ENCODE results near the gene LIN28B.
A peak's percentile ranks its signal among the peaks of the same experiment; 100 is the strongest.
"Not testable (repeated sequence)": the region's sequence is repeated elsewhere in the genome, so short reads cannot be mapped to it uniquely, and the experiment has no call there.

The LIN28B gene

DNA sequence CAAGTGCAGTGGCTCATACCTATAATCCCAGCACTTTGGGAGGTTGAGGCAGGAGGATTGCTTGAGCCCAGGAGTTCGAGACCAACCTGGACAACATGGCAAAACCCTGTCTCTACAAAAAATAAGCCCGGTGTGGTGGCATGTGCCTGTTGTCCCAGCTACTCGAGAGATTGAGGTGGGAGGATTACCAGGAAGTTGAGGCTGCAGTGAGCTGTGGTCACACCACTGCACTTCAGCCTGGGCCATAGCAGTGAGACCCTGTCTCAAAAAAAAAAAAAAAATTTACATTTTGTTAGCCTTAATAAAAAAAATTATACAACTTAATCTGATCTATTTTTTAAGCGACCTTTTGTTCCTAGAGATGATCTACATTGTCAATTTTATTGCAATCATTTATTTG, 56.6 kb downstream of the LIN28B start:
- not testable (repeated sequence) for DNase-seq (ENCODE audit: low read depth)

DNA sequence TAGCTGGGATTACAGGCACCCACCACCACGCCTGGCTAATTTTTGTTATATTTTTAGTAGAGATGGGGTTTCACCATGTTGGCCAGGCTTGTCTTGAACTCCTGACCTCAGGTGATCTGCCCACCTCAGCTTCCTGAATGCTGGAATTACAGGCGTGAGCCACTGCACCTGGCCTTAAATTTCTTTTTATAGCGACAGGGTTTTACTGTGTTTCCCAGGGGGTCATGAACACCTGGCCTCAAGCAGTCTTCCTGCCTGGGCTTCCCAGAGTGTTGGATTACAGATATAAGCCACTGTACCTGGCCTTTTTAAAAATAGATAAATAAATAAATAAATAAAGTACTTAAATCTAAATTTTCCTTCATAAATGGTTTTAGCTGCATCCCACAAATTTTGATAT, 57.5 kb downstream of the LIN28B start:
- DNase-seq (ENCODE audit: low read depth) = no peak

DNA sequence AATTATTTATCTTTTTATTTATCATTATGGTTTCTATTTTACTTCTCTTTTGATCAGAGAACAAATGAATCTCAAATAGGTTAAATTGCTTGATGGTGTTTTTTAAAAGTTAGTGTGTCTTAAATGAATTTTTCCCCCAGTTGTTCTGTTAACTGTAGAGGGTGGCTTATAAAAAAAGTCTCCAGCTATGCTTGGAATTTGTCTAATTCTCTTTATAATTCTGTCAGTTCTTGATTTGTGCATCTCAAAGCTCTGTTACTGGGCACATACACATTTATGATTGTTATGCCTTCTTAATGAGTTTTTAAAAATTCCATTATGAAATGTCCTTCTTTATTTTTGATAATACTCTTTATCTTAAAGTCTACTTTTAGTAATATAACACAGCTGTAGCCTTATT, 58.0 kb downstream of the LIN28B start:
- DNase-seq (ENCODE audit: low read depth) = no peak

DNA sequence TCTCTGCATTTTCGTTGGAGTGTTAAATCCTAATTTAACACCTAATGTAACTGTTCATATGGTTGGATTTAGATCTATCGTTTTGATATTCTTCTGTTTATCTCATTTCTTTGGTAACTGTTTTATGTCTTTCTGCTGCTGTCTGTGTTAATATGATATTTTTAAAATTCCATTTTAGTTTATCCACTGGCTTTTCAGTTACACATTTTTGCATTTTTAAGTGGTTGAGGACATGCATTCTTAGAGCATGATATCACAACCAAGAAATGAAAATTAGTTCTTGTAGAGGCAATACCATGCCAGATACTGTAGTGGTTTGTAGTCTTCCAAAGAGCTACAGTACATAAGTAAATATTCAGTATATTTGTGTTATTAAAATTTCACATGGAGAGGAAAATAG, 58.6 kb downstream of the LIN28B start:
- DNase-seq (ENCODE audit: low read depth) = peak; percentile 54

DNA sequence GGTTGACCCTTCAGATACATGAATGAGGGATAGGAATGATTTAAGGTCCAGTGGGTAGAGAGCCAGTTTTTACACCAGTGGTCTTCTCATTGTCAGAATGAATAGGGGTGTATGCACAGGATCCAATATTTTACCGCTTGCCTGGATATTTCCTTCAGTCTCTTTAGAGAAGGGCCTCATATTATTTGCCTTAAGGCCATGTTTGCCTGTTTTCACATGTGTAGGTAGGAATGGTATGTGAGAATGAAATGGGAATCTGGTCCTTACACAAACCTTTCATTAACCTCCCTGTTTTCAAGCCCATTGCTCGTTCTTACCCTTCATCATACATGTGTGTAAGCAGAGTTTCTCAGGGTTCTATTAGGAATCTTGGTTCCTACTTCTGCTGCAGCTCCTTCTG, 62.4 kb downstream of the LIN28B start:
- DNase-seq (ENCODE audit: low read depth) = no peak

DNA sequence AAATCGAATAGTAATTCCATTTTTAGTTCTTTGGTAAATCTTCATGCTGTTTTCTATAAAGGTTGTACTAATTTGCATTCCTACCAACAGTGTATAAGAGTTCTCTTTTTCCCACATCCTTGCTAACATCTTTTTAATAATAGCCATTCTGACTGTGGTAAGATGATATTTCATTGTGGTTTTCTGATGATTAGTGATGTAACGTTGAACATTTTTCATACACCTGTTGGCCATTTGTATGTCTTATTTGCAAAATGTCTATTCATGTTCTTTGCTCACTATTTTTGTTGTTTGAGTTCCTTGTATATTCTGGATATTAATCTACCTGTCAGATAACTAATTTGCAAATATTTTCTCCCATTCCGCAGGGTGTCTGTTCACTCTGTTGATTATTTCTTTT, 64.5 kb downstream of the LIN28B start:
- DNase-seq (ENCODE audit: low read depth) = no peak

DNA sequence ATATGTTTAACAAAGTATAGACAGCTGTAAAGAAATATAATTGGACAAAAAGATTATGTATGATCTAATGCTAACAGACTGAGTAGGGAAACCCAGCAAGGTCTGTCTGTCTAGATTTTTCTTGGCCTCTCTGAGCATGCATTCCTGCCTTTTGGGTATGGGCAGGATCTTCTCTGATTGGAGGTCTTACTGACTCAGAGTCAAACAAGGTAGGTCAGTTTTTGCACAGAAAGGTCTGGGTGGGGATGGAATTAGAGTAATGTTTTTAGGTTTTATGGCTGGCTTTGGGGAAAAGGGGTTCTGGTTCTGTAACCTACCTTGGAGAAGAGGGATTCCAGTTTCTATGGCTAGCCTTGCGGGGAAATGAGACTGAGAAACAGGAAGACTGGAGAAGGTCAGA, 65.5 kb downstream of the LIN28B start:
- DNase-seq (ENCODE audit: low read depth) = no peak

DNA sequence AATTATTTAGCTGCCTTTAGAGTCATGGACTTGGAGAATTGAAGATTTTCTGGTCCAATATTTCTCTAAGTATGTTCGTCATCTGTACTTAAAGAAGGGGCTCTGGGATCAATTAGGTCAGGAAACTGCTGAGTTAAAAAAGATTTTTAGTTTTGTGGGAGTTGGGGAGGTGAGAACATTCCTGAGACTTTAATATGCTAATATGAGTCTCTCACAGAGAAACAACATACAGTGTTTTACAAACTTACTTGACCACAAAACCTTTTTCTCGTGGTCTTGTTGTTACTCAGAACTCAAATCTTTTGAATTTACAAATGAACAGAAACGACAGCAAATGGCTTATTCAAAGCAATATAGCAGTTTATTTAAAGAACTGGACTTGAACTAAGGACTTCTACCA, 67.9 kb downstream of the LIN28B start:
- no peak for DNase-seq (ENCODE audit: low read depth)

DNA sequence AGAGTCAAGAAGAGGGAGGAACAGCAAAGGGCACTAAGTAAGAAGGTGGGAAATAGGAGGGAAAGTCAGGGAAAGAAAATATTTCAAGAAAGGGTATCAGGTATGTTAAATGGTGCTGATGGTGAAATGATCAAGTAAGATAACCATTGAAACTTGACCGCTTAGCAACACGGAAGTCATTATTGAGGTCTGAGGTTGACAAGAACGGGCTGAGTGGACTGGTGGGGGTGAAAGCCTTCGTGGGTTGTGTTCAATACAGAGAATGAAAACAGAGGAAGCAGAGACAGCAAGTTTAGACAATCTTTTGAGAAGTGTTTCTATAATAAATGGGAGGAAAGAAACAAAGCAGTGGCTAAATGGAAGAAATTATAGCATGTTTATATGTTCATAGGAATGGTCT, 72.0 kb downstream of the LIN28B start:
- DNase-seq (ENCODE audit: low read depth) = no peak

DNA sequence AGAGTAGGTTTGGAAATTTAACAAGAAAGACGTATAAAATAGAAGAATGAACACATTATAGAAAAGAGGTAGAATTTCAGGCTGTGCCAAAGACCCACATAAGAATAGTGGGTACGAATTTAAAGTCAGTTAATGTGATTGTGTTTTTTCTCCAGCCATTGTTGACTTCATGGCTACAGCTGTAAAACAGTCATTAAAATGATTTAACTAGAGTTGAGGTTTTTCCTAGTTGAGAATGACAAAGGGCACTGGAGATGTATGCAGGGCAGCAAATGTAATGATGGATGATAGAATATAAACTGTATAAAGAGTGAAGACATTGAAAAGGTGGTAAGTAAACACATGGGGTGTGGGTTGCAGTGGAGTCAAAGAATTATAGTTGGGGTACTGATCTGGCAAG, 72.7 kb downstream of the LIN28B start:
- DNase-seq (ENCODE audit: low read depth) = no peak

DNA sequence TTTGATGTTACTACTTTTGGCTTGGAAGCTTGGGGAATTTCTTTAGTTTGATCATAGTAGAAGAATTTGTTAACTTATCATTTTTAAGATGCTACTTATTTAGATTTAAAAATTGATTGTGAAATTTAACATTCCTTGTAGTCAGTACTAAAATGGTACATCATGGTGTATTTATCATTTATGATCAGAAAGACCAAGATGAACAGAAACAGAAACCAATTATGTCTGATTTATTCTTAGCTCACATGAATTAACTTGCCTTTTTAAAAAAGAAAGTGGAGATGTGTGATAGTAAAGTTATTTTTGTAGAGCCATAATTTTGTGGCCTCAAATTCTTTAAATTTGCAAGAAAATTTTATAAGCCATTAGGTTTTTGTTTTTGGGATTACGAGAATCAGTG, 77.6 kb downstream of the LIN28B start:
- DNase-seq (ENCODE audit: low read depth) = no peak

DNA sequence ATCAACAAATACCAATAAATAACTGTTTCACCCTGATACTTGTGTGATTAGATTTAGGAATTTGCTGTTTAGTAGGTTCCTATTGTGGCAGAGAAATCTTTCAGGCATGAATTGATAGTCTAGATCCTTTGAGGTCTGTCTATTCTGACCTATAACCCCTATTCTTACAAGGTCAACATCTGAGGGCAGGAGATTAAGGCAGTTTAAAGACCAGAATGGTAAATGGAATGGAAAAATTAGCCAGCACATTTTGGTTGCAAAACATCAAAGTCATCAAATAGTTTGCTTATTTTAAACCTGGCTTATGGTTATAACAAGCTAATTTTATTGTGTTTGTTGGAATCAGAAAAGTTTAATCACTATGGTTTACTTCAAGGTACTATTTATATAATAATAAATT, 78.4 kb downstream of the LIN28B start:
- no peak for DNase-seq (ENCODE audit: low read depth)

DNA sequence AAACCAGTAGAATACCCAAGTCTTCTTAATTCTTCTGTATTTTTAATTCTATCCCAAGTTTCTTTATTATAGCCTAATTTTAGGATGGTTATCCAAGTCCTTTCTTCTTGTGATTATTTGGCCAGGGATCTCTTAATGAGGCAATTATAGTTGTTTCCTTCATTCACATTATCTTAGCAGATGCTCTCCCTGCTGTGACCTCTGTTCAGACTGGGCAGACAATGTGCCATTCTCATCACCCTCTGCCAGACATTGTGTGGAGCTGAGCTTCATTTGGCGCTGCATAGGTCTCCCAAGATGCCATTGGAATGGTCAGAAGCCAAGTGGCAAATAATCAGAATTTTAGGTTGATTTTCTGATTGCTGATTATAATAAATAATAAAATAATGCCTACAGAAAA, 79.4 kb downstream of the LIN28B start:
- DNase-seq (ENCODE audit: low read depth) = no peak

DNA sequence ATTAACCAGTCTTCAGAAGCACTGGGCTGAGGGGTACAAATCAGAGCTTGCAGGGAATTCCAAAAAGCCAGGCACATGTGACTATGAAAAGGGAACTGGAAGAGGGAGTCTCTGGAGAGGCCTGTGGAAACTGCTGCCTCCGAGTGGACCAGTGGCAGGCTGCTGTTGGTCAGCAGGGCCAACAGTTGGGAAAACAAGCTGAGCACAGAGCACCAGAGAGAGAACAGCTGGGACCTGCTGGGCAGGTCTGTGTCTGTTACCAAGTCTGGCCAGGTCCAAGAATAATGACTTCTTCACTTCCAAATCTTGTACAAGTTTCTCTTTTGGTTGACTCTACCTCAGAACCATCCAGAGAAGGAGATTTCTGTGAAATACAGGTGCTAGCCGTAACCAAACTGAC, 81.4 kb downstream of the LIN28B start:
- no peak for DNase-seq (ENCODE audit: low read depth)

DNA sequence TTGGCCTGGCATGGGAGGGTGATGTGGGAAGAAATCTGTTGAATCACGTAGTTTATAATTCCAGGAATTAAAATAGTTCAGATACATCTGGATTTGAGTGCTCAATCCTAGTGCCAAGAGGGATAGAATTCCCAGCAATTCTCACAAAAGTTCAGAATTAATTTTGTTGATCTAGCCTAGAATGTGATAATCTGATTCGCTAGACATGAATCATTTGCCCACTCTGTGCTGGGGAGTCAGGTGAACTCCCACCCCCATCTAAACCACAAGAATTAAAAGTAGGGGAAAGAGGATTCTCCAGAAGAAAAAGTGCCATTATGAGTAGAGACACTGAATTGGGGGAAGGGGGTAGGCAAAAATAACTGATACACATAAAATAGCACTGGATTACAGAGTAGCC, 85.0 kb downstream of the LIN28B start:
- DNase-seq (ENCODE audit: low read depth) = peak; percentile 10

DNA sequence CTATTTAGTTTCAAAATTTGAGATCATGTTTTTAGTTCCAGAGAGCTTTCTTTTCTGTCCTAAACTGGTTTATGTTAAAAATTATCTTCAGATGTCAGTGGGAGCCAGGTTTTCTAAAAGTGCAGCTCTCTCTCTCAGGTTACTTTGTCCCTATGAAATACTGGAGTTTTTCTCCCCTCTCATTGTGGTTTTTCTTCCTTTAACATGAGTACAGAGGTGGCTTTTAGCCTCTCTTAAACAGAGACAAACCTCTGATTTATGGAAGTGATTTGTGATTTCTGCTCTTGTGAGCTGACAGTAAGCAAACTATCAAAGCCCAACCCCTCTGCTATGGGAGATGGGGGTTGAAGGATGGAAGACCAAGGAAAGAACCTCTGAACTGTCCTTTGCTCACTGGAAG, 85.7 kb downstream of the LIN28B start:
- no peak for DNase-seq (ENCODE audit: low read depth)

DNA sequence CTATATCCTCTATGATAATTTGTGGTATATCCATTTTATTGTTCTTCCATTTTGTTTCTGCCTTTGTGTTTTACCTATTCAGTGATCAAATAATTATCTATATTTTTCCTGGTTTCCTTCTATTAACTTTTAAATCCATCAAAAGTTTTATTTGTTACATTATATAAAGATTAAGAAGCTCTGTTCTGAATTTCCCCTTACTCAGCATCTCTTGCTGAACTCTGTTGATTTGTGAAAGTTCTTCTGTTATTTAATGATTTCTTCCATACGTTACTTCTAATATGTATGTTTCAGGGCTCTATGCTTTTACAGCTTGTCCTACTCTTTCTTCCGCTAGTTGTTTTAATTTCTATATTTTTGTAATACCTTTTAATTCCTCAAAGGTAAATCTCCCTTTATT, 87.1 kb downstream of the LIN28B start:
- no peak for DNase-seq (ENCODE audit: low read depth)

DNA sequence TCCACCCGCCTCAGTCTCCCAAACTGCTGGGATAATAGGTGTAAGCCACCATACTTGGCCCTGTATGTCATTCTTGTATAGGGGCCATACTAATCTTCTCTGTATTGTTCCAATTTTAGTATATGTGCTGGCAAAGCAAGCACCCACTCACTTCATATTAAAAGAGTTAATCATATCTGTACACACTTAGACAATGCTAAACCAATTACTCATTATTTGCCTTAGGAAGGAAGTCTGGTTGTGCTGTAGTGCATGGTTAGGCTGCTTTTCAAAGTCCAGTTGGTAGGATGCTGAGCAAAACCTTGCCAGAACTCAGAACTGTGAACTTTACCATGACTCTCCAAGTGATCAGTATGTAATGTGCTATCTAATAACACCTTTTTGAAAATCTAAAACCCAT, 88.6 kb downstream of the LIN28B start:
- DNase-seq (ENCODE audit: low read depth) = peak; percentile 55

DNA sequence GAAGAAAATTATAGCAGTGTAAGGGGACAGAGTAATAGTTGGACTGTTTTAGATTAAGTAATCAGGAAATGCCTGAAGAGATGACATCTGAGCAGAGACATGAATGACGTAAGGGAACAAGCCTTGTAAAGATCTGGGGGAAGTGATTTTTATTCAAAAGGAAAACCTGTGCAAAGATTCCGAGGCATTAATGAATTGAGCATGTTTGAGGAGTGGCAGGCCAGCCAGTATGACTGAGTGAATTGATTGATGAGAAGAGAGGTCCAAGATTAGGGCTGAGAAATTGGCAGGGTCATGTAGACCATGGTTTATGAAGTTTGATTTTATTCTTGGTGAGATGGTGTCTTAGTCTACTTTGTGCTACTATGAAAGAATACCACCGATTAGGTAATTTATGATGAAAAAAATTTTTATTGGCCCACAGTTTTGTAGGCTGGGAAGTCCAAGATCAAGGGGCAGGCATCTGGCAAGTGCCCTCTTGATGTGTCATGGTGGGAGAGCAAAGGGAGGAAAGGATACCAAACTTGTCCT, 95.1 kb downstream of the LIN28B start:
- no peak for DNase-seq (ENCODE audit: low read depth)

DNA sequence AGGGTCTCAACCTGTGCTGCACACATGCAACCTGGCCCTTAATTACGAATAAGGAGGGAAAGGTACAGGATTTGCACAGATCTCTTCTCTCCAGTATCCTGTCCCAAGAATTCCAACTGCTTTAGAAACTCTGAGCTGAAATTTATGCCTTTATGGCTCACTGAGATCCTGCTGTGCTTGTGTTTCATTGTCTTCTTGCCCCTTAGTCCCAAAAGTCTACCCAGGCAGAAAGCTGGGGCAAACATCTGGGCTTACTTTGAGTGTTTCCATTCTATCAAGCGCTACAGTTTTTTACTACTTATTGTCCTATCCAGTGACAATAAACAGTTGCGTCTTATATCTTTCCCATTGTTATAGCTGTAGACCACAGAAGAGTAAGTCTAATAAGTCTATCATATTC, 99.7 kb downstream of the LIN28B start:
- DNase-seq (ENCODE audit: low read depth) = no peak

DNA sequence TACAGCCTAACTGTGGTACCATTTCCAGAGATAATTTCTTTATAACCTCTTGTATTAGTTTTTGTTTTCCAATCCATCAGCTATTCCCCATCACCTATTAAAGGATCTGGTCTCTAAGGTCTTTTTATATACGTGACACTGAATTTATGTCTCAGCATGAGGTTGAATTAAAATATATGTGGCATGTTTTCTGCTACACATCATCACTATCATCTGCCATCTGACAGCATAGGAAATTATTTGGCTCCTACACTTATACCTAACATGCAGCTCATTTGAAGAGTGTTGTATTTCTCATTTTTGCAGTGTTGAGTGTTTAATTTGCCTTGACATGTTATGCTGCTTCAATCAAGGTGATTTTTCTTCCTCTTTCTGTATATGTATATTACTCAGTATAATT, 100.3 kb downstream of the LIN28B start:
- no peak for DNase-seq (ENCODE audit: low read depth)

DNA sequence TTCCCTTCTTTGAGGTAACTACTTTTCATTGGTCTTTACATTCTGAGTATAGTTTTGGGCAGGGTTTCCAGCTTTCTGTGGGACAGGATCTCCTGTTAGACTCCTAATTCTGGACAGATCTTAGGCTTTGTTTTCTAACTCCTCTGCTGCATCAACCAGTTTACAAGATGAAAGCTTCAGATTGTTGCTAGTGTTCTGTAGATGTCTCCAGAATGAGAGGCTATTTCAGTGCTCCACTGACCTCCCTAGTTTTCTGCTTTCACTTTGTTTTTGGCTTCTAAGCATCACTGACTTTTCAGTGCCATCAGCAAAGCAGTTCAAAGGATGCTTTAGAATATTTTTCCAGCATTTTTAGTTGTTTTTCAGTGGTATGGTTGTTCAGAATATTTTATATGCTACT, 101.4 kb downstream of the LIN28B start:
- no peak for DNase-seq (ENCODE audit: low read depth)

DNA sequence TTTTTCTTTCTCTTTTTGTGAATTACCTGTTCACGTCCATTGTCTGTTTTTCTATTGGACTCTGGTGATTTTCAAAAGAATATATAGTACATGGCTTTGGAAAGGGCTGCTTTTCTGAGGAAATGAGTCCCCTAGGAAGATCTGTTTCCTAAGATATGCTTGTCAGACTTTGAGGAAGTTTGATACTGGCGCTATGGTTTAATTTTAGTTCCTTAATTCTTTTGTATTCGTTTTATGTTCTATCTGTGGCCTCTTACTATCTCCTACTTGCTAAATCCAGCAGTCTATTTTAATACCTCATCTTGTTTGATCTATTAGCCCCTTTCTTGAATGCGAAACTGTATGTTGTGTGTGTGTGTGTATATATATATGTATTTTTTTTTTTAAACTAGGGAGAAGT, 101.9 kb downstream of the LIN28B start:
- DNase-seq (ENCODE audit: low read depth) = no peak

DNA sequence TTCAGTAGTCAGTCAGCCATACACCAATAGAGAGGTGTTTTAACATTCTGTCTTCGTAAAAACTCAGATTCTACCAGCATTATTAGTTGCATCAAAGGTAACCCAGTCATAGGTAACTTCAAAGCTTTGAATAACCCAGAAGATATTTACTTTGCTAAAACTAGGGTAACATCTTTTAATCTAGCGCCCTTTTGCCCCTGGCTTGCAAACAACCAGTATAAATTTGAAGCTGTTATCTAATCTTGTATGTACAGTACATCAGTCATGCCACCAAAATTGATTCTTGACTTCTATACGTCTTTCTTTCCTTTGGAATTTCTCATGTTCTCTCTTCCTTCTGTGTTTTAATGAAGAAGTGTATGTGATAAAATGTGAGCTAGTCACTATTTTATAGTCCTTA, 109.3 kb downstream of the LIN28B start:
- no peak for DNase-seq (ENCODE audit: low read depth)

DNA sequence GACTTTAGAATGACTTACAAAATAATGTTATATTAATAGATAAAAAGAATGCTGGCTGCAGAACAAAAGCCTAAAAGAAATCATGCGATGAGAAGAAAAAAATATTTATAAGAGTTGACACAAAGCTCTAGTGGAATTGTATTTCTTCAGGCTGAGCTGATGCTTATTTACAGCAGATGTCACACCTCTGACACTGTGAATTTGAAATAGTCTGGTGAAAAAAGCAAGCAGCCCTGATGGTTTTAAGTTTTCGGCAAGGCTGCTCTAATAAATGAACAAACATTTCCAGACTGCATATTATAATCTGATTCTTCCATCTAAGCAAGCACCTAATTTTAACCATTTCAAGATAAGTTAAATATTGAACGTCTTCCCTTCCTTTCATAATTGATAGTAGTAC, 109.9 kb downstream of the LIN28B start:
- no peak for DNase-seq (ENCODE audit: low read depth)

All from non-pigmented ciliary epithelial cell (primary cell).